DMS53 treated with DMSO at 0.1 percent for 48 hours (cell line): ENCODE measurements around the gene LMO7.
"Not testable (repeated sequence)": the region's sequence is repeated elsewhere in the genome, so short reads cannot be mapped to it uniquely, and the experiment has no call there.

Experiments
- DNase-seq: peaks from one replicate; lab custom pipeline; 2025; ENCODE audit not compliant: unreplicated experiment; lab: John Stamatoyannopoulos, UW

The LMO7 gene

DNA sequence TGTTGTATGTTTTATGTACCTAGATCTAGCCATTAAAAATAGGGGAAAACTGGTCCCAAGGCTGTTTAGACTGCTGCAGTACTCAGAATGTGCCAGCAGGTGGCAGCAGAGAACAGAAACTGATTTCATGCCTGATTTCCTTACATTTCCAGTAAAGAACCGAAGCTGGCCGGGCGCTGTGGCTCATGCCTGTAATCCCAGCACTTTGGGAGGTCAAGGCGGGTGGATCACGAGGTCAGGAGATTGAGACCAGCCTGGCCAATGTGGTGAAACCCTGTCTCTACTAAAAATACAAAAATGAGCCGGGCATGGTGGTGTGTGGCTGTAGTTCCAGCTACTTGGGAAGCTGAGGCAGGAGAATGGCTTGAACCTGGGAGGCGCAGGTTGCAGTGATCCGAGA, 59.8 kb downstream of the LMO7 start:
- DNase-seq = not testable (repeated sequence)

DNA sequence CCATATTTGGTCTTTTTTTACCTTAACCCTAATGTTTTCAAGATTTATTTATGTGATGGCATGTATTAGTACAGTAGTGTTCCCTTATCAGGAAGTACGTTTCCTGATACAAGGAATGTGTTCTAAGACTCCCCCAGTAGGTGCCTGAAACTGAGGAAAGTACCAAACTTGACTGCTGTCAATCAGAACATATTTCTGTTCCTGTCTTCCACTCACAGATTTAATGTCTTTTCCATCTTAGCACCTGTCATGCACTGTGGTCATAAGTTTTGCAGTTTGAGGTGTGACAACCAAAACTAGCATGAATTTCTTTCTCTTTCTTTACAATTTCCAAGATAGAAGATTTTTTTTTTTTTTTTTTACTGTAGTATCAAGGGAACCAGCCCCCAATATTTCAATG, 62.9 kb downstream of the LMO7 start:
- no peak for DNase-seq

DNA sequence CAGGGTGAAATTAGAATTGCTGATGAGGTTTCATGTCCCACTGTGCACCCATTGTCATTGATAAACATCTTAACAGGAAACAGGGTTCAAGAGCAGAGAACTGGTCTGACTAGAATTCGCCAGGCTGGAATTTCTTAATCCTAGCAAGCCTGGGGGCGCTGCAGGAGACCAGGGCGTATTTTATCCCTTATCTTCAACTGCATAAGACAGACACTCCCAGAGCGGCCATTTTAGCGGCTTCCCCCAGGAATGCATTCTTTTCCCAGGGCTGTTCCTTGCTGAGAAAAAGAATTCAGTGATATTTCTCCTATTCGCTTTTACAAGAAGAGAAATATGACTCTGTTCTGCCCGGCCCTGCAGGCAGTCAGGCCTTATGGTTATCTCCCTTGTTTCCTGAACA, 63.6 kb downstream of the LMO7 start:
- not testable (repeated sequence) for DNase-seq

DNA sequence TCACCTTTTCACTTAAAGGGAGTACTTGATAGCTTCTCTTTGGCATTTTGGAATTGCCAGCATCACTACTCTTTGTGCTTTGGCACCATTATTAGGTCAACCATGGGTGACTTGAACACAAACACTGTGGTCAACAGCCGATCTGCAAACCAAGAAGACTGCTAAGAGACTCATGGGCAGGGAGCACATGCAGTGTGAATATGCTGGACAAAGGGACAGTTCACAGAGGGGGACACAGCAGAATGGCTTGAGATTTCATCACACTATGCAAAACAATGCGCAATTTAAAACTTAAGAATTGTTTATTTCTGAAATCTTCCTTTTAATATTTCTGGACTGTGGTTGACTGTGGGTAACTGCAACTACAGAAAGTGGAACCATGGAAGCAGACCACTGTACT, 64.4 kb downstream of the LMO7 start:
- no peak for DNase-seq

DNA sequence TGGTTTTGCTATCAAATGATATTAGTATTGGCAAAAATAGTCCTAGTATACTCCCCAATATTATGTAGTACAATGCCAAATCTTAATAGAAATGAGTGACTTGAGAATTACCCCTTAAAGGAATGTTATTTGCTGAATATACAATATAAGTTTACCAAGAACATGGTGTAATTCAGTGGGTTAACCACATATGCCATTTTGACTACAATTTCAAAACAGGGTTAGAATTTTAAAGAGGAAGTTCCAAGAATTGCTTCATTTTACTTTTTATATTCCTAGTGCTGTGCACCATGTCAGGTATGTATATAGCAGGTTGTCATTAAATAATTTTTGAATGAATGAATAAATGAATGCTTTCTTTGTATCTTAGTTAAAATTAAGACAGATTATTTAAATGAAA, 66.3 kb downstream of the LMO7 start:
- DNase-seq = no peak

DNA sequence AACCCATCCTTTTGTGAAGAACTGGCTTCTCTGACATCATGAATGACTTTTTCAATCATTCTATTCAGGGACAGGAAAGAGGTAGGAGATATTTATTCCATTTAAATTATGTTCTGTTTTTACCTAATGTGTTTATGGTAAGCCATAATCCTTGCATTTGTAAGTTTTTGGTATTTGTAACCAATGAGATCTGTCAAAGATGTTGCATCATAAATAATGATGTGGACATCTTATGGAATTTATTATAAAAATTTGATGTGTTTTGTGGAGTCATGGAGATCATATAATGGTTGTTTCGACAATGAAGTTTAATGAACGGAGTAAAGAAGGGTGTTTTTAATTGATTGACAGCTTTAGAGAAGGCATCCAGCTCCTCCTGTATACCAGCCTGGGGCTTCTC, 67.6 kb downstream of the LMO7 start:
- no peak for DNase-seq

DNA sequence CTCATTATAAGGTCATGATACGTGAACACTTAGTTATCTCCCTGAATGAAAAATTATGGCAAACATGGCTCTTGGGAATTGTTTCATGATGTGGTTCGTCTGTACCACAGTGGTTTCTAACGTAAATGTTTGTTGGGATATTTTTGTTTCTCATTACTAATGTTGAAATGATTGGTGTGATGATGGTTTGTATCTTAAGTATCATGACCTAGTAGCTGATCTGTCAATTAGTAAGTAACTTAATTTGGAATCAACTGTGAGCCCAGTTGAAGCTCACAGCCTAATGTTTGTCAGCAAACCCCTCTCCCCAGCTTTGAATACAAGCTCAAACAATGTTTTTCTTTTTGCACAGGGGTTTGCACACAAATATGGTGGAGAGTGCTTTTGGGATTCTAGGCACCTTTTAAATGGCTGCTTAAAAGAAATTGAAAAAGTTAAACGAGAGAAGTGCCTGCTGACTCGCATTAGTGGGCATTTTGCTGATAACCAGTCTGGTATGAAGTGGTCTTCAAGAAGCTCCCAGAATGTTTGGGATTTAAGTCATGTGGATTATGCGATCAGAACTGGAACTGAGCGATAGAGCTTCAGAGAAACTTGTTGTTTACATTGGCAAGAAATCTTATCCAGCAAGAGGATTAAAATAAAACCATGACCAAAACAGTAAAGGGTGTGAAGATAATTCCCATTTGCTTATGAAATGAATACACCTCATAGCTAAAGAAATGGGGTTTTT, 68.2 kb downstream of the LMO7 start:
- no peak for DNase-seq

DNA sequence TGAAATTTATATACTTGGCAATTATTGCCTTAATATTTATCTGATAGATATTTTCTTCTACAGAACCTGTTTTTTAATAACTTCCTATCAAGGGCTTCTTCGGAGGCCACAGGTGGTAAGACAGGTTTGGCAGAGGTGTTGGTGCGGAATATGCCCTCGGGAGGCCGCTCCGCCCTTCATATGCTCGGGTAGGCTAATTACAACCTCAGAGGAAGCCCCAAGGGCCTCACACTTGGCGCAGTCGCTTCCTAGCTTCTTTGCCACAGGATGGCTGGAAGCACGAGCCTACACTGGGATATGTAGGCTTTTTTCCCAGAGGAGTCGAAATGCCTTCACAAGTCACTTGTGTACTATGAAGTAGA, 68.8 kb downstream of the LMO7 start:
- DNase-seq = peak; percentile 26

DNA sequence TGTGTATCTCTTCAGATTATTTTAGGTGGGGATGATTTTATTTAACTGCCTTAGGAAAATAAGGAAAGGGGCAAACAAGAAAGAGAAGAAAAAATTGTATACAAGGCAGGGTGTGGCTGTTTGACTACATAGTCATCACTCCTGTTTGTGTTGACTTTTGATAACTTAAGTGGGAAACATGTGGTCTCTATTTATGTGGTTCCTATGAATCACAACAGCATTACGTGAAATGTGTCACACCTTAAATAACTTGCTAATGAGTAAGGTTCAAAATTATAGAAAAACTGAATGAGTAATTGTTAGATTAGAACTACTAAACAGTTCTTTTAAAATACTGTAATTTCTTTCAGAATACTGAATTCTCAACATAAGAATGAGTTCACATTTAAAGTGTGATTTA, 69.3 kb downstream of the LMO7 start:
- DNase-seq = no peak

DNA sequence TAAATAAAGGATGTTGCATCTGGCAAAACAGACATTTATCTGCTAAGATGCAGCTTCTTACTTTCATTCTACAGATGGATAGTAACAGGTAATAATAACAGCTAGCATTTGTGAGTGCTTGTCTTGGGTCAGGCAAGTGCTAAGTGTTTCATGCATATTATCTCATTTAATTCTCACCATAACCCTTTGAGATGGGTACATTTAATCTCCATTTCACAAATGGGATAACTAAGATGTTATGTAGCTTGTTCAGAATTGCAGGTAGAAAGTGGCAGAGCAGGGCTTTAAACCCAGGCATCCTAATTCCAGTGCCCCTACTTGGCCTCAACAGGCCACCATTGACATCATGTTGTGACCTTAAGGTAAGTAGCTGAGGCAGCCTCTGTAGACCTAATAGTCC, 69.8 kb downstream of the LMO7 start:
- DNase-seq = no peak

DNA sequence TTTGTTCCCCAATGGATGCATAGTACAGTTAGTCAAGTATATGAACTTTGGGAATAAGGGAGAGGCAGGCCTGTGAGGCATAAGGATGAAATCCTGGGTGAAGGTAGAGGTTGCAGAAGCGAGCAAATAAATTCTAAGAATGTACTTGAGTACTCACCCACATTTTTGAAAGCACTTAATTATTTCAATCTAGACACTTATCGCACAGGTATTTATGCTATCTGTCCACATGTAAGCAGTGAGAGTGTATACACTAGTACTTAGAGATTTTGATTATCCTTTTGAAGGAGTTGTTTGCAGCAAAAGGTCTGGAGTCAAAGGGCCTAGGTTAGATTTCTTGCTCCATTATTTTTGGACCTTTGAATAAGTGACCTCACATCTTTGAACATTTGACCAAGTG, 77.7 kb downstream of the LMO7 start:
- no peak for DNase-seq

DNA sequence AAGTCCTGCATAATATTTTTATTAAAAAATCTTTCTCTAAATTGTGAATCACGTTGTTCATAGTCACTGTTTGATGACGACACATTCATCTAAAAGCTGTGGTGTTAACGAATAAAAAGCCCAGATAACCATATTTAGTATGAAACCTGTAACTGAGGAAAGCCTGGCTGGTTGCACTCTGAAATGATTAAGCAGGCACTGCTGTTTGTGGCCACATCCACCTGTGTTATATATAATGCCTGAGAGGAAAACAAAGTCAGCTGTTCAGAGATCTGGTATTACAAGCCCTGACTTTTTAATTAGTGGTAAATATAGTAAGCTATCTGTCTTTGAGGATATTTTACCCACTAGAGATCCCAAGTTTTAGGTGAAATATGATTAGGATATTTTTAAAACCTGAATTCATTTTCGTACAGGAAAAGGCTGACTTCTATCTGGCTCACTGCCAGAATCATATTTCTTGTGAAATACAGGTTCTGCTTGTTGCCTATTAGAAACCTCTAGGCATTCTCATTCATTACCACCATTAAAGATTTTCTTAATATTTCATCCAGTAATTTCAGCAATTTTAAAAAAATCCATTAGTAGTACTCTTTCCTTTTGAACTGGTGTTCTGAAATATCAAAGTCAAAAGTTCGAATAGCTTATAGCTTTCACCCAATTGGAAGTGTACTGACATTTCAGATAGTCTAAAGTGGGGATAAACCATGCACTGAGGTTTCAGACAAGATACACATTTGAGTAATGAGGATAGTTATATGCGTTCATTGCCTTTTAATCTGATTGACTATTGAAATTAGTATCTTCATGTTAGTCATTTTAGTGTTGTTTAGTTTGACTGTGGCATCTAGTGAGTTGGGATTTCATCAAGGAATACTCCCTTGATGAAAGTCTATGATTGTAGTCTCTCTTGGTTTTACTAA, 79.7 kb downstream of the LMO7 start:
- no peak for DNase-seq

DNA sequence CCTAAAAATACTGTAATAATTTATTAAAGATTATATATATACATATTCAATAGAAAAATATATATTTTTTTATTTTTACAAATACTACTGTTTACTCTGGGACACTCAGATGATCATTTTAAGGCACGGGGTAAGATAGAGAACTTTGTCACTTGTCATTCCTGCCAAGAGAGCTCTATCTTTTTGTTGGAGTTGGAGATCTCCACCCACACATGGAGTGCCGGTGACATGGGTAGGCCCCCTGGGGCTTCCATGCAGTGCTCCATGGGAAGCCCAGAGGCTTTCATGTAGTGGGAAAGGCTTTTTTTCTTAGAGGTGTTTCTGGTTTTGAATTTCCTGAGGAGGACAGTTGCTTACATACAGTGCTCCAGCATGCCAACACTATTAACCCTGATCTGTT, 81.4 kb downstream of the LMO7 start:
- no peak for DNase-seq

DNA sequence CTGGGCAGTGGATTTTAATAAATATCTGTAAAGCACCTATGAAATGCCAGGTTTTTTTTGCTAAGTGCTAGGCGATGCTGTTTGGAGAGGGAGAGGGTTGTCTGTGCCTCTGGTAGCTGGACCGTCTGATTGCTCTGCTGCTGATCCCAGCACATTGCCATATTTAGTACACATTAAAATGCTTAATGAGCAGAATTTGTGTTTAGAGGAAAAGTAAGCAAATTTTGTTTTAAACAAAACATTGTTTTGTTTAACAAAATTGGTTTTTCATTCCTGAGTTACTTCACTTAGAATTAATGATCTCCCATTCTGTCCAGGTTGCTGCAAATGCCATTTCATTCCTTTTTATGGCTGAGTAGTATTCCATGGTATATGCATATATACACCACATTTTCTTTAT, 85.2 kb downstream of the LMO7 start:
- DNase-seq = no peak

DNA sequence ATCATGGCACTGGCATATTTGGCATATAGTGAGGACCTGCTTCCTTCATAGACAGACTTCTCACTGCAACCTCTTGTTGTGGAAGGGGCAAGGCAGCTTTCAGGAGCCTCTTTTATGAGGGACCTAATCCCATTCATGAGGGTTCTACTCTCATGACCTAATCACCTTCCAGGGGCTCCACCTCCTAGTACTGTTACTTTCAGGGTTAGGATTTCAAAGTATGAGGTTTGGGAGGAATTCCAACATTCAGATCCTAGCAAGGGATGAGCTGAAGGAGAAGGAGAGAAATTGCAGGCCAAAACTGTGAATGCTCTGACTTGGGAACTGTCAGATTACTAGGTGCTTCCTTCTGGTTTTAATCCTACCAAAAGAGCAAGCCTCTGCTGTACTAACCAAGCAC, 87.8 kb downstream of the LMO7 start:
- no peak for DNase-seq

DNA sequence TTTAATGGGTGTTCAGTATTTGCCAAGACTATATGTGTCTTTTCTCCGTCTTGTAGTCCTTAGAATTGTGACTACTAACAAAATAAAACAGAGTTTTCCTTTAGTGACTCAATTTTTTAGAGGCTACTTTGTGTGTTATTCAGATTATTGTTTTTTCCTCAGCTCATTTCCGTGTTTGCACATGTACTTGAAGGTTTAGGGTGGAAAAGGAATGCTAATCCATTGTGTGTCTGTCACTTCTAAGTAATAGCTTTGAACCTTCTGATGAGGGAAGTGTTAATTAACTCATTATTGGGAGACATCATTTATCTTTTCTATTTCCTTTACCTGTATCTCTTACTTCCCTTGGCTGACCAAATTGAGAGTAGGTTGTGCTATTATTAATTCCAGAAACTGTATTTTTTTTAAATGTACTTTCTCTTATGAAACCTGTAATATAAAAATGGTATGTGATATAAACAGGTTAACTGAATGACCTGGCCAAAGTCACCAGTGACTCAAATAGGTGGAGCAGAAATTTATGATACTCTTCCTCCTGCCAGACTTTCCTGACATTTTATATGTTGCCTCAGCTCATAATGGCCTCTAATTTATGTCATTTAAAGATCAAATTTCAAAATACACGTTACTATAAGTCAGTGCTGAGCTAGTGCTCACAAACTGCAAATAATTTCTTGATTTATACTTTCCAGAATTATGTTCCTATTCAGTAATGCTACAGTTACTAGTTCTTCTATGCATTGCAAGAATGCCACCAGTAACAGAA, 88.8 kb downstream of the LMO7 start:
- peak; percentile 9 for DNase-seq

DNA sequence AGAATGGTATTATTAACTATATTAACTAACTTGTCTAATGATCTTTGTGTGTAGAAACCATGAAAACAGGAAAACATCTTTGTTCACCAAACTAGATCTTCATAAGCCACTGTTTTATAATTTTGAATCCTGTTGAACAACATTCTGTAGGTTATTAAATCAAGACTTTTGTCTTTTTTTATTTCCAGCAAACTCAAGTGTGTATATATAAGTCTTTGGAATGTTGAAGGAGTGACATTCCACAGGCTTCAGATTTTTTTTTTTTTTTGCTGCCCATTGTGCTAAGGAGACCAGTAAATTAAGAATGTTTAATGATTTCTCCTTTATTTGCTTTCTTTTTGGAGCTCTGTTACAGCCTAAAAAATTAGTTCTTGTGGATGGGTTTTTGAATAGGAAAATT, 89.6 kb downstream of the LMO7 start:
- DNase-seq = no peak

DNA sequence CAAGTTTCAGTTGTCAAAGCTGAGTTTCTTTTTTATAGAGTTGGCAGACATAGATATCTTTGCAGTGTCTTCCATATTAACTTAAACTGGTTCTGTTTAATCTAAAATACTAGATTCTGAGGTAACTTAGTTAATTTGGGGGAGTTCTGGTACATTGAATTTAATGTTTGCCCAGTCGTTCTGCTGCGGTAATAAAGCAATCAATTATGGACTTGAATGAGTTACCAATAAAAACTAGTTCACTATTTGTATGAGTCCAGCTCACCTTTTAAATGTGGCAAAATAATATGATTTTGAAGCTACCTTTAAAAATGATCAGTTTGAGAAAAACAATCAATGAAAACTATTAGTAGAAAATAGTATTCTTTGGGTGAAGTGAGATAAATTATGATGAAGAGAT, 90.2 kb downstream of the LMO7 start:
- no peak for DNase-seq

DNA sequence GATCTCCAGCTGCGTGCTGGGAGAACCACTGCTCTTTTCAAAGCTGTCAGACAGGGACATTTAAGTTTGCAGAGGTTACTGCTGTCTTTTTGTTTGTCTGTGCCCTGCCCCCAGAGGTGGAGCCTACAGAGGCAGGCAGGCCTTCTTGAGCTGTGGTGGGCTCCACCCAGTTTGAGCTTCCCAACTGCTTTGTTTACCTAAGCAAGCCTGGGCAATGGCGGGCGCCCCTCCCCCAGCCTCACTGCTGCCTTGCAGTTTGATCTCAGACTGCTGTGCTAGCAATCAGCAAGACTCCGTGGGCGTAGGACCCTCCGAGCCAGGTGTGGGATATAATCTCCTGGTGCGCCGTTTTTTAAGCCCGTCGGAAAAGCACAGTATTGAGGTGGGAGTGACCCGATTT, 97.0 kb downstream of the LMO7 start:
- not testable (repeated sequence) for DNase-seq

DNA sequence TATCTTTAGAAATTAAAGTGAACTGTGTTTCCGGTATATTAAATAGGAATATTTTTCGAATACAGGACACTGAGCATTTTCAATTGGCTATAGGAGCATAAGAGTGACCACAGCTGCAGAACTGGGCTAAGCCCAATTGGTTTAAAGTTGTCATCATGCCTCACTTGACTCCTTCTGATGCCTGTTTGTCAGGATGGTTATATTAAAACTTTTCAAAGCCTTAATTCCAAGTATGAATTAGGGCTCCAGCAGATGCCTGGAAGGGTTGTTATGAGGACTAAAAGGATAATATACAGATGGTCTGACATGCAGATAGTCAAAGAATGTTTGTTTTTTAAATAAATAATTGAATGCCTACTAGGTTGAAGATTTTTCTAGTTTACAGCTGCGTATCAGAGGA, 100.0 kb downstream of the LMO7 start:
- DNase-seq = no peak

DNA sequence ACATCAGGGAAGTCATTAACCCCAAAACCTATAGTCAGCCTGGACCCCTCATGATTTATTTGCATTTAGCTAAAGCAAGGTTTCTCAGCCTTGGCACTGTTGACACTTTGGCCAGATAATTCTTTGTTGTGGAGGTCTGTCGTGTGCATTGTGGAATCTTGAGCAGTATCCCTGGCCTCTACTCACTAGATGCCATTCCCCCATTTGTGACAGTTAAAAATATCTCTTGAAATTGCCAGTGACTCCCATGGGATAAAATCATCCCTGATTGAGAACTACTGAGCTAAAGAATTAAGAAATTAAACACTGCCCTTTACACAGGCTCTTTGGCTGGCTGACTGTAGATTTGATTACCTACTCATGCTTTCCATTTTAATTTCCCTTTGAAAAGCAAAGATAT, 102.7 kb downstream of the LMO7 start:
- DNase-seq = no peak
